Measurements from ENCODE around the gene LMO2.

LMO2 gene

DNA sequence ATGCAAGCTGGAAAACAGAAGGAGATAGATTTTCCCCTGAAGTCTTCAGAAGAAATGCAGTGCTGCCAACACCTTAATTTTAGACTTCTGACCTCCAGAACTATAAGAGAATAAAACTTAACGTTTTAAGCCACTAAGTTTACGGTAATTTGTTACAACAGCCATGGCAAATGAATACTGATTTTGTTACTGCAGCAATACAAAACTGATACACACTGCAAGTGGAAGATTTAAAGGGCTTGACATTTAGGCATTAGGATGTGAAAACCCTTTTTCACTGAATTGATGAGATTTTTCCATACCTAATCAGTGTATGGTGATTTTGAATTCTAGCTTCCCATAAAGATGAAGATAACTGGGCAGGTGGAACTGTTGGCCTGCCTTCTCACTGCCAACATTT lies 22.1 kb upstream of the LMO2 start:
- no peak for DNase-seq

DNA sequence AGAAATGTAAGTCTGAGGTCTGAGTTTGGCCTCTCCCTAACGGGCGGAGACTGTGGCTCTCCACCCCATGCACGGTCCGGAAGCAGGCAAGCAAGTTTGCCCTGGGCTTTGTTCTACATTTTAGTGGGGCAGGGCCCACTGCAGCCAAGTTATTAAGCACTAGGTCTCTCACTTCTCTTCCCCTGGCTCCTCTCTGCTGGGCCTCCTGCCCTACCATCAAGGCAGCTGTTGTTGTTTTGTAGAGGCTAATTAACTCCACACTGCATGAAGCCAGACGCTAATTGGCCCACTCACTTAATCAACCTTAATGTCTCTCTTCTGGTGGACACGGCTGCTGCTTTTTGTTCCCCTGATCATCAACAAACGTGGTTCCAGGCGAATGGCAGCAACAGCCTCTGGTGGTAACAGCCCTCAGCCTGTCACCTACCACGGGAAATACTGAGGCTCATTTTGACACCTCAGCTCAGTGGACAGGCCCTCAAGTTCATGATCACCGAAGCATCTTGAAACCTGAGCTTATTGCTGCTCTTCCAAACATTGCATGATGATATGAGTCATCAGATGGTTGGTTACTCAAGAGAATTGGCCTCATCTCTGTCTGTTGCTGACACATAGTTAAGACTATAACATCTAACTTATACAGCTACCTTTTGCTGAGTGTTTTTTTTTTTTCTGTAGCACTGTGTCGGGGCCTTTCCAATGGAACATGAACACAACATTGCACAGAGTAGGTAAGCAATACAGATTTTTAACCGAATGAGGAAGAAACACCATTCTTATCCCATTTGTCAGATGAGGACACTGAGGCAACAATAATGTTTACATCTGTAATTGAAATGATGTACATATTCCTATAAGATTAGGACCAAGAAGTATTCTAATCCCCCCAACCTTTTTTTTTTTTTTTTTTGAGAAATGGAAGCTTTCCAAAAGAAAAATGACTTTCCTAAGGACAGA lies 20.8 kb upstream of the LMO2 start:
- no peak for DNase-seq

DNA sequence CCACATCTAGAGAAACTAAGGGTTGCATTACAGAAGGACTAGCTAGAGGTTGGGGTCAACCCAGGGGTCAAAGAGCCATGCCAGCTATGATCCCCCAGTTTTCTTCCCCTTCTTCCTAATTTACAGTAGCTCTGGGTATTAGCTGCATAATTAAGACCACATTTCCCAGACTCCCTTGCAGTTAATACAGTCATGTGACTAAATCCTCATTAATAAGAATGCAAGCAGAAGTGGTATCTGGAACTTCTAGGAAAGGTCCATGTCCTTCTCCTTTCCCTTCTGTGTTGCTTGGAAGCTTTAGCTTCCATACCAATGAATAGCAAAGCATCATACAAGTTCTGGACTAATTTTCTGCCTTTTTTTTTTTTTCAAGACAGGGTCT lies 19.1 kb upstream of the LMO2 start:
- DNase-seq = no peak

DNA sequence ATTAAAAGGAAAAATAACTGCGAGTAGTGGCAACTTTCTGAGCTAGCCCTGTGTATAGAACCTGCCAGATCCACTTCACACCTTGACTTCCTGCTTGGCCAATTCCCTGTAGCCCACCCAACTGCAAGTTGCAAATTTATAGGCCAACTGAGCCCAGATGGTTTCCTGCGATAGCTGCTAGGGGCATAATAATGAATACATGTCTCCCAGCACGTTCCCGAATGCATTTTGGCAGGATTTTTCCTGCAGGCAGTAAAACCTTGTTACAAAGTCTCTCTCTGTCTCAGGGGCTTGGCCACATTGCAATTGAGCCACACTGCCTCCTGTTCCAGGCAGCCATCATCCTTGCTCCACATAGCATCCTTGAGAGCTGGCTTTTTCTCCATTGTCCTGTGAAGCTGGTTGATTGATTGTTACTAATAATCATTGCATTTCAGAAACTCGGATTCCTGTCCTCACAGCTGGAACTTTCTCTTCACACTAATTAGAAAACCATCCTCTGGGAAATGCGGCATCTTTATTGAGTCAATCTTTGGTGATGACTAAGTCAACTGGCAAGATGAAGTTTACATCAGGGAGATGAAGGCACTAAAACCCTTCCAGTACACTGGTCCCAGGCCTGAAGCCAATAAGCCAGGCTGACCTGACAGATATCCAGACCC lies 18.6 kb upstream of the LMO2 start:
- no peak for DNase-seq

DNA sequence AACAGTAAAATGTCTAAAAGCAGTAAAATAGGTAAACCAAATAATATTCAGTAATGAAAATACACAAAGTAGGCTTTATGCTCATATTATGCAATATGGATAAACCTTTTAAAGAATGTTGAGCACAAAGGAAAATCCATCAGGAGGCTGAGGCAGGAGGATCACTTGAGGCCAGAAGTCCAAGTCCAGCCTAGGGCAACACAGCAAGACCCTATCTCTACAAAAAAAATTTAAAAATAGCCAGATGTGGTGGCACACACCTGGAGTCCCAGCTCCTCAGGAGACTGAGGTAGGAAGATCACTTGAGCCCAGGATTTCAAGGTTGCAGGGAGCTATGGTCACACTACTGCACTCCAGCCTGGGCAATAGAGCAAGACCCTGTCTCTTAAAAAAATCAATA lies 17.7 kb upstream of the LMO2 start:
- no peak for DNase-seq

DNA sequence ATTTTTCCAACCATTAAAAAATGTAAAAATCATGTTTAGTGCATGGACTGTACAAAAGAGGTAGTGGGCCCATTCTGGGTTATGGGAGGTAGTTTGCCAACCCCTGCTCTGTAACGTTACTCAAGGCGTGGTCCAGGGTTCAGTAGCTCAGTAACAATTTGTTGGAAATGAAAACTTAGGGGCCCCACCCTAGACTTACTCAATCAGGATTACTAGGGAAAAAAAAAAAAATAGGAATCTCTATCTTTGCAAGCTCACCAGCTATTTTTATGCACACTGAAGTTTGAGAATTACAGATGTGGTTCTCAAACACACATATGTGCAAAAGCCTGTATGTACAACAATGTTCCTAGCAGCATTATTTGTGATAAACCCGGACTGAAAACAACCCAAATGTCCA lies 17.3 kb upstream of the LMO2 start:
- no peak for DNase-seq

DNA sequence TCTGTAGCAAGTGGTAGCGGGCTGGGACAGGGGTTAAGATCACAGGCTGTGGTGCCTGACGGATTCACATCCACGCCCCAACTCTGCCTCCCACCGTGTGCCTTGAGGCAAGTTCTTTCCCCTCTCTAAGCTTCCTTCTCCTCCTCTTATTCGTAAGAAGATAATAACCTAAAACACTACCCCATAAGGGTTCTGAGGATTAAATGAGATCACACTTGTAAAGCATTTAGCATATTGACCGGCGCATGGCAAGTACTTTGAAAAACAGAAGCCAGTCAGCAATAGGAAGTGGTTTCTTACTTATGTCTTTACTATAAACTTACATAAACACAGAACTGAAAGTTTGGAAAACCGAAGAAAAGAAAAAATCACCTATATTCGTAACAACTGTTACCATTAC lies 15.5 kb upstream of the LMO2 start:
- no peak for DNase-seq

DNA sequence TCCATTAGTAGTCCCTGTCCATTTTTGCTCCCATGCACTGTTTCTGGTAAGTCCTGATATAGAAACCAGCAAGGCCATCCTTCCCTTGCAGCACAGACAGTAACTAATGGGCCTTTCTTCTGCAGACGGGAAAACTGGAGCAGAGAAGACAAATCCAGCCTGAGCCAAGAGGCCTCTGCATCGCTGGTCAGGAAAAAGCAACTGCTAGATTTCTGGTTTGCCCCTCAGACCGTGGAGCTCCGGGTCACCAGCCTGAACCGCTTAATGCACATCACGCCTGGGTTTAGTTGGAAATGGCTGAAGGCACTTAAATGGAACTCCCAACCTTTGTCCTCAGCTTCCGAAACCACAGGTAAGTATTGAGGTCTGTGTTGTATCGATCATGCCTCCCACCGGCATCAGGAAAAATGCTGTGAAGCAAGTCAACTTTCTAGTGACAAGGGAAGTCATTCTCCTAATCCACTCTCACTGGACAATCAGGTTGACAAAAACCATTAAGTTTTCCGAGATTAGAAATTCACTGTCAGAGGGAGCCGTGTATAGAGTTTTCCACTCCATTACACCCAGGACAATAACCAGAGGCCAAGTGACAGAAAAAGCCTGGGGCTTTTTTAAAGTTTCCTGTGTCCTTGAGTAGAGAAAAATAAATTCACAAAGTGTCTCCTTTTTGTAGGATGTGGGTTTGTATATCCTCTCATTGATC lies 14.8 kb upstream of the LMO2 start:
- no peak for DNase-seq

DNA sequence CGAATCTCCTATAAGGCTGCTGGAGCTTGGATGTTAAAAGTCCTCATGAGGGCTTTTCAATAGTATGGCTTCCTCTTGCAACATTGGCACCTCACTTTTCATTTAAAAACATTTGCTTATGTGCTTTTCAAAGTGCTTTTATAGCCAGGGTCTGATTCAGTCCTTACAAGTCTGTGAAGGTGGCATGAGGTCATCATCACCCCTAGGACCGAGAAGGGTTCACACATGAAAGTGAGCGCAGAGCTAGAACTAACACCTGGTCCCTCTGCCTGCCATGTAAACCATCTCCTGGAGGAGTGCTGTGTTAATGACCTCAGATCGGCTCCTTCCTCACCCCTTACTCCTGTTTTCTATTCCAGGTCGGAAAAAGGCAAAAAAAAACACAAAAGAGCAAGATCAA lies 12.2 kb upstream of the LMO2 start:
- DNase-seq = no peak

DNA sequence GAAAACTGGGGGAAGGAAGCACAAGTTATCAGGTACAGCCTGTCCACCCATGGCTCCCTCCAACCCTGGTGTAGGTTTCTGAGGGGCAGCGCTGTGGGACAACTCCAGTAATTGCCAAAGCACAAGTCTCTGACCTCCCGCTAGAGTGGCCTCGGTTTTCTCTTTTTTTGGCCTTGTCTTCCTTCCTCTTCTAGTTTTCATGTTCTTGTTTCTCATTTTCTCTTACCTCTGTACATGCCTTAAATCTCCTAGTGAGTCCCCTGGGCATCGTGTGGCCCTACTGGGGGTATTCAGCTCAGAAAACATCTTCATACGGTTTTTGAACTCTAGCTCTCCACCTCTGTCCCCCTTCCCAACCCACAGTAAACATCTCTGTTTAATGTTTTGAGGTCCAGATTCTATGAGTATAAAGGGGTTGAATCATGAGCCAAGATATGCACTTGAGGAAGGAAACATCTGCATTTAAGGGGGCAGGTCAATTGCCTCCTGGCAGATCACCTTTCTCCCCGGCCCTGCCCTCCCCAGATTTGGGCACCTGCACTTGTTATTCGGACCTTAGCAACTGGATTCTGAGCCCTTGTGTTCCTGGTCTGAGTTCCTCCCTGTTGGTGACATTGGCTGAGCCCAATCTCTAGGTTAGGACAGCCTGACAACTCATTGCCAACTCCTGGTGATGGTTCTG lies 8.4 kb upstream of the LMO2 start:
- DNase-seq = no peak

DNA sequence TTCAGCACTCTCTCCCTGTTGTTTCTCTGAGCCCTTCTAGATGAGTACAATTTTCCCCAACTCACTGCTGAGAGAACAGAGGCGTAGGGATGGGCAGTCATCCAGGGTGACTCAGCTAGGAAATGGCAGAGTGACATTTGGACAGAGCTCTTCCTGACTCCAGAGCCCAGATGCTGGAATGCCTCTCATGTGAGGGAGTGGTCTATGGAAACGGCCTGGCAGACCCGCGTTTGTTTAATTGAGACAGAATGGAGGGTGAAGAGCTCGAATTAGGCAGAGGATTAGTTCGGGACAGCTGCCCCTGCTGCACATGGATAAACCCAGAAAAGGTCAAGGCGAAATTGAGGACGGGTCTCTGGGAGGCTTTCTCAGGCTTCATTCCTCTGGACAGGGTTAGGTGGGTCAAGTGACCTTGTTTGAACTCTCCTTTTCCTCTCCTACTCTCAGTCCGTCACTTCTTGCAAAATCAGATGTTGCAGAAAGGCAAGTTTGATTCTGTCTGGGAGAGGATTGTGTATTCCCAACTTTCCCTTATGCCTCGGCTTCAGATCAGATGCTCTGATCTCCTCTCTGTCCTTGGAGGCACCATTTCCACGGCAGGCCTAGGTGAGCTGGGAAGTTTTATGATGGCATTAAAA lies 7.6 kb upstream of the LMO2 start:
- no peak for DNase-seq

DNA sequence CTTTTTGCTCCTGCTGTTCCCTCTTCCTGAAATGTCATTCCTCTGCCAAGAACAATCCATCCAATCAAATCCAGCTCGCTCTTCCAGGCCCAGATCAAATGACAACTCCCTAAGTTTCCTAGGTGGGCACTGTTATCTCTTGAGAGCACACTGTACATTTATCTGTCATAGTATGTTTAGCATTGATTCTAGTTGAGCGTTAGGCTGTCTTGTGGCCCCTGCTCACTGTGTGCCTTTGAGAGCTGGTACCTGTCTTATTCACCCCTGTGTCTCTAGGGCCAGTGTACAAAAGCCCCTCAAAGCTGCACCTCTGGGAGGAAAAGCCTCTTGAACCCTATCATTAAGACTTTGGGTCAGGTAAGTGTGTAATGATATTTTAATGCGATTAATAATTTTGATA lies 7.1 kb upstream of the LMO2 start:
- DNase-seq = no peak

DNA sequence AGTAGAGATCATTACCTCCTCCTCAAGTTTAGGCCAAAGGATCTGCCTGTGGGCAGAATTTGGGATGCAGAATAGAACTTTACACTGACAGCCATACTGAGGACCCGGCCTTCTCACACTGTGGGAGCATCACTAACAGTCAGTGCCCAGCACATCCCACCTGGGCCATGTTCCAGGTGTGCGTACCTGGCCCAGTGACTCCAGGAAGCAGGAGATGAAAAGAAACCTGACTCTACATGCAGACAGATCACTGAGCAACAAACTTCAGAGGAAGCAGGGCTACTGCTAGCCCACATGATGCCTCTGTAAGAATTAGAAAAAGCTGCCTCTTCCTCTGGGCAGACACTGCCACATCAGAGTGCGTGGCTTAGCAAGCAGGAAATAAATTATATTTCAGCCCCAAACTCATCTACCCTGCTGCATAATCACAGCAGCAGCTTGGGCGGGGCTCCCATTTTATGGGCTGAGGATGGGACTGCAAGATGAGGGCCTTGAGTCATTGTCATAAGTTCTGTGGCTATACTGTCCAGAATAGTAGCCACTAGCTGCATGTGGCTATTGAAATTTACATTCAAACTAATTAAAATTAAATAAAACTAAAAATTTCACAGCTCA lies 6.0 kb upstream of the LMO2 start:
- no peak for DNase-seq

DNA sequence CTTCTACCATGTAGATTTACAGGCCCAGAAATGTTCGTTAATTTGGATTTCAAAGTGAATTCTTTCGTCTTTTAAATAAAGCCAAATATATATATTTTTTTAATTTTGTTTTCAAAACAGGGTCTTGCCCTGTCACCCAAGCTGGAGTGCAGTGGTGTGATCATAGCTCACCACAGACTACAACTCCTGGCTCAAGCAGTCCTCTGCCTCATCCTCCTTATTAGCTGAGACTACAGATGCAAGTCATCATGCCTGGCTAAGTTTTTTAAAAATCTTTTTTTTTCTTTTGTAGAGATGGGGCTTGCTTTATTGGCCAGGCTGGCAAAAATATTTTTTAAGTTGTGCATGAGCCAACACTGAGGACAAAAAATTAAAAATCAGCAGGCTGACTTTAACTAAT lies 5.0 kb upstream of the LMO2 start:
- no peak for DNase-seq

DNA sequence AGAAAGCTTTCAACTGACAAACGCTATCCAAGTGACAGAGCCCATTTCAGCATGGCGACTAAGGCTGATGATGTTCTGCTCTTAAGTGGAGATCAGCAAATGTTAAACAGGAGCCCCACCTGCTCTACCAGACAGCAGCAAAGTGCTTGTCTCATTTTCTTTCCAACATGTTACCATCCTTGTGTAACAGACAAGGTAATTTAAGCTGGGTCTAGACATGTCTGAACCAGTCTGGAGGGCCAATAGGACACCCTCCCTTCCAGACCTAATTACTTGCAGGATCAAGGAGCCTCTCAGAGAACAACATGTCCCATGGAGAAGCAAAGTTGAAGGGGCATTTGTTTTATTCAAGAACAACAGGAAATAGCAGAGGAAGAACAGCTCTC lies 3.9 kb upstream of the LMO2 start:
- no peak for DNase-seq

DNA sequence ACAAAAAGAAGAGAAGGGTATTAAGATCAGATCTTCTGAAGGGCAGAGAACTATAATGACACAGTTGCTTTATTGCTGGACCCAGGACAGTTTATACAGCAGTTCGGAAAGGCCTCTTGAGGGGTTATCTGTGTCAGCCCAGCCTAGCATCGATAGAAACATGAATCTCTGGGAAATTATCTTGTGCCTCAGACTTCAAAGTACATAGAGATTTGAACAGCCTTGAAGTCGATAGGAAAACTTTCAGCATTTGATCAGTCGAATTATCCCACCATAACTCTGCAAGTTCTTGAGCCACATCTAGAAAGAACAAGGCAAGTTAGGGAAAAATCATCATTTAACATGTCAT lies 2.5 kb upstream of the LMO2 start:
- no peak for DNase-seq

DNA sequence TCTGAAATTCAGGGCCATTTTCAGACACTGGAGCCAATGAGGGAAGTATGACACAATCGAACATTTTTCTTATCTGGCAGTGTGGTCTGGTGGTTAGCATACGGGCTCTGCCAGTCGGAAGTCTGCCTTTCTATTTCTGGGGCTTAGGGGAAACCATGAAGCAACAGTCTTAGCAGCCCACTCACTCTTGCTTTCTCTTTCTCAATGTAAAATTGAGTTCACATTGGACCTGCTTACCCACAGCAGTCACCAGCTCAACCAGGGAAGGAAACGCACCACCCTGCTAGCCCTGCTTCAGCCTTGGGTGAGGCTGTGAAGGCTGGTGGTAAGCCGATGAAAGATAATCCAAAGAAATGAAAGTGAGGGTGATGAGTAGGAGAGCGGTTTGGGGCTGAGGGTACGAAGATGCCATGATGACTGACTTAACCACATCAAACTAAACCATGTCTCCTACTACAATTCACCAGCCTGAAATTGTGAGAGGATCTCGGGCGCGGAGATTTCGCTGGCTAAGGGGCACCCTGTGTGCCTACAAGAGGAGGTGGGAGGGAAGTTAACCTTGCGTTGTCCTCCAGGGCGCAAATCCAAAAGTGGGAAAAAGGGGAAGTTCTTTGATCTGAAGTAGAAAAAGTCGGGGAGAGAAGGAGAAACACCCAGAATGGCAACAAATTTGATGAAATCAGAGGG lies 2.0 kb upstream of the LMO2 start:
- DNase-seq = peak; percentile 86

DNA sequence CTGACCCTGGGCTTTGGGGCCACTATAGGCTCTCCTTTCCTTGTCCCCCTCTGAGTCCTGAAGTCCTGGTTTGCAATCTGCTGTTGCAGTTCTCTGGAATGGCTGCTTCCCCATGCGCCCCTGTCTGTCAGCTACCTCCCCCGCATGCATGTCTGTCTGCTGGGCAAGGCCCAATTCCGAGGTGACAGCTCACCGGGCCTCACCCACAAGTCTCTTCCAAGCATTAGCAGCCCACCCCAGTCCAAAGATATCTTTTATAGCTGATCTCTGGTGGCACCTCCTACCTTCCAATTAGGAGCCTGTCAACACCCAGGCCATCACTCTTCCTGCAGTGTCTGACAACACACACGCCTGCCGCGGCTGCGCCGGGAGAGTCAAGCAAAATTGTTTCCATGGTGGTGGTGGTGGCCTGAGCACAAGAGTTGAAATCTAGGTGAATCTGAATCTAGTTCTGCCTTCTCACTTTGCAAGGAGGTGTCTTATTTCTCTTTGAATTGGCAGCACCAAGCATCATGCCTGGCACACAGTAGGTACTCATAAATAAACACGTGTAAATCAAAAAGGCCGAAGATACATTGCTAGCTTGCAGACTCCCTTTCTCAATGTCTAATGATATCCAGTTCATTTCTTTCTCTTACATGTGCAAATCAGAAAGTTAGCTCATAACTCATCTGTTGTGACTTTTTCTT lies 1.2 kb upstream of the LMO2 start:
- DNase-seq = no peak

DNA sequence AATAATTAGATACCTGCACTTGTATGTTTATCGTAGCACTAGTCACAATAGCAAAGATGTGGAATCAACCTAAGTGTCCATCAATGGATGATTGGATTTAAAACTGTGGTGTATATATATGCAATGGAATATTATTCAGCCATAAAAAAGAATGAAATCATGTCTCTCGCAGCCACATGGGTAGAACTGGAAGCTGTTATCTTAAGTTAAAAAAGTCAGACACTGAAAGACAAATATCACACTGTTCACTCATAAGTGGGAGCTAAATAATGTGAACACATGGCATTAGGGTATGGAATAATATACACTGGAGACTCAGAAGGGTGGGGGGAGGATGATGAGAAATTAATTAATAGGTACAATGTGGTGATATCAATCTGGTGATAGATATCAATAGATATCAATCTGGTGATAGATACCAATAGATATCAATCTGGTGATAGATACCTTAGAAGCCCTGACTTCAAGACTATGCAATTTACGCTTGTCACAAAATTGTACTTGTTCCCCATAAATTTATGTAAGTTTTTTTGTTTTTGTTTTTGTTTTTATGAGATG lies 2.0 kb downstream of the LMO2 start:
- DNase-seq = no peak

DNA sequence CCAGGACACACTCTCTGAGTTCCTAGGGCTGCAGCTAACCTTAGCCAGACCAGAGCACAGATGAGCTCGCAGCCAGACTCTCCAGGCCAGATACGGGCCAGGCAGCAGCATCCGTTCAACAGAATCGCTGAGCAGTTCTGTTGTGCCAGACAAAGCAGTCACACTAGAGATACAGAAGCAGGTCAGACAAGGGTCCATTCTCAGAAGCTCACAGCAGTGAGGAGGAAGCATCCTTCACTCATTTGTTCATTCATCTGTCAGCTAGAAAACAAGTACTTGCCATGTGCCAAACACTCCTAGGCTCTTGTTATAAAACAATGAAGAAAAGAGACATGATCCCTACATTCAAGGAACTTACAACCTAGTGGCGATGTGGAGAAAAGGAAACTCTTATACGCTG lies 2.6 kb downstream of the LMO2 start:
- DNase-seq = no peak

DNA sequence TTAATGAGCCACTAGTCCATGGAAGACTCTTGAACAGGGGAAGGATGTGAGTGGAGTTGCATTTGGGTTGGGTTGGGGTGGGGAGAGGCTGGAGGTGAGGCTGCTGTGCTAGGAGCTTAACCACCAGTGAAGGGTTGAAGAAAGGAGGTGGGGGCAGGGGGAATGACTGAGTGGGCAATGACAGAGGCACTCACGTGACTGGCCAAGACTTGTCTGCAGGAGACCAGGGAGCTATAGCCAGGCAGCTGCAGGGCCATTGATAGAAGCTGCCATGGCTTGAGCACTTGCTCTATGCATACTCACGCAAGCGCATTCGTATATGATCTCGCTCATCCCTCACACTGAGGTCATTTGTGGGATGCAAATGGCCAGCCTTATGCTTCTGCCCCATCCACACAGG lies 4.0 kb downstream of the LMO2 start:
- DNase-seq = no peak
